Measurements from ENCODE around the gene PRRX1.

The PRRX1 gene

GRCh38 chr1:170660281-170660713, 3.6 kb upstream of the PRRX1 start:
- no peak overlapping the region for H3K4me3 ChIP-seq (ENCODE audit: low read depth, low read length)
- no peak for TF ChIP-seq CTCF (IDR thresholded peaks at IDR 0.05; ENCODE audit: low read depth, low read length)

GRCh38 chr1:170660871-170661645, 2.9 kb upstream of the PRRX1 start:
- no peak overlapping the region for H3K4me3 ChIP-seq (ENCODE audit: low read depth, low read length)
- TF ChIP-seq CTCF (IDR thresholded peaks at IDR 0.05; ENCODE audit: low read depth, low read length) = no peak

- peak overlapping the region; percentile 72 for H3K4me3 ChIP-seq (ENCODE audit: low read depth, low read length)
- no peak for TF ChIP-seq CTCF (IDR thresholded peaks at IDR 0.05; ENCODE audit: low read depth, low read length)
Observed at GRCh38 chr1:170661646-170662411, 2.1 kb upstream of the PRRX1 start.

- H3K4me3 ChIP-seq (ENCODE audit: low read depth, low read length) = peak overlapping the region; percentile 72
- TF ChIP-seq CTCF (IDR thresholded peaks at IDR 0.05; ENCODE audit: low read depth, low read length) = no peak
Observed at GRCh38 chr1:170662561-170663403, 1.1 kb upstream of the PRRX1 start.

GRCh38 chr1:170663404-170664092, 383 bp upstream of the PRRX1 start:
- no peak for TF ChIP-seq CTCF (IDR thresholded peaks at IDR 0.05; ENCODE audit: low read depth, low read length)
- H3K4me3 ChIP-seq (ENCODE audit: low read depth, low read length) = peak overlapping the region; percentile 72

GRCh38 chr1:170664828-170665612, 1.1 kb downstream of the PRRX1 start:
- TF ChIP-seq CTCF (IDR thresholded peaks at IDR 0.05; ENCODE audit: low read depth, low read length) = peak; percentile 14; the same call in 1 of the 2 replicates
- H3K4me3 ChIP-seq (ENCODE audit: low read depth, low read length) = peak overlapping the region; percentile 72
